ENCODE data around the gene PCTP. TPM values are rescaled to one million over a fixed set of nuclear protein-coding genes. Genes with fewer than 3 reads are reported as not detected.

Gene PCTP
- total and polyA plus RNA-seq, 9 of the 15 experiments (the other 6 are each of a cell fraction or from before 2014, with no cell fraction given) = 10.9 to 62.3 (median 41.2) TPM

- ChIA-PET POLR2A (interaction anchor here (1.2 kb wide), 1 partner anchor 16 kb away, joined by 3 read pairs; no protein-coding TSS in a partner anchor), CTCF (ENCODE audit: low intra/inter-chr PET ratio) (no interaction called here)
- Histone ChIP-seq H2AFZ (ENCODE audit: low read depth, low read length) (no peak overlapping the region), H3K9me1 (ENCODE audit: control insufficient read depth, insufficient read depth, low read length) (no peaks in the 10 kb centered on the region), H3K9me3 (replicated peaks; ENCODE audit: control insufficient read depth, insufficient read depth, low read depth, low read length) (no peaks in the 10 kb centered on the region), H3K79me2 (ENCODE audit: control insufficient read depth, insufficient read depth, low read length) (no peaks in the 10 kb centered on the region), H3K4me2 (ENCODE audit: insufficient read depth, low read length) (no peak overlapping the region), H4K20me1 (replicated peaks; ENCODE audit: control insufficient read depth, insufficient read depth, low read length) (no peaks in the 10 kb centered on the region), H3K27me3 (ENCODE audit: control insufficient read depth in 2 of 2, insufficient read depth in 2 of 2, low read length in 2 of 2) (no peaks in the 10 kb centered on the region), H3K4me1 (replicated peaks in 1 of 2; ENCODE audit: control insufficient read depth in 2 of 2, insufficient read depth in 2 of 2, low read length in 2 of 2) (no peaks in the 10 kb centered on the region; a peak in 1 of 5 replicates), H3K4me3 (no peak overlapping the region), H3K36me3 (ENCODE audit: control insufficient read depth, insufficient read depth, low read length) (no peaks in the 10 kb centered on the region), H3K27ac (ENCODE audit: extremely low read depth, low read depth, low read length) (no peak overlapping the region), H3K9ac (ENCODE audit: insufficient read depth in 1 of 2, low read depth in 2 of 2, low read length in 2 of 2) (no peak overlapping the region)
- in situ Hi-C loops (cut with MboI) (no loop called here), intact Hi-C loops (cut with micrococcal nuclease) (loop anchor here (10.0 kb wide), 1 partner anchor 54 kb away; no protein-coding TSS in a partner anchor)
- no peak for FAIRE-seq
- DNase-seq (ENCODE audit: extremely low read depth in 1 of 4, low spot score in 3 of 4) = no peak
- no TSS peak for BruUV-seq (replicated peaks)
- no peak for ATAC-seq
- TF ChIP-seq E2F3 (CRISPR knock-in tag; IDR thresholded peaks at IDR 0.05) (no peak), ZNF263 (CRISPR knock-in tag; IDR thresholded peaks at IDR 0.05; ENCODE audit: borderline replicate concordance) (no peak), BHLHE40 (IDR thresholded peaks at IDR 0.05; ENCODE audit: low read length) (no peak), L3MBTL2 (IDR thresholded peaks at IDR 0.05) (no peak), PKNOX1 (IDR thresholded peaks at IDR 0.05) (peak; percentile 79), ATF3 (IDR thresholded peaks at IDR 0.05) (peak; percentile 42; the same call in 1 of the 2 replicates), ATF3 (CRISPR knock-in tag; conservative IDR thresholded peaks at IDR 0.05) (no peak), CEBPG (CRISPR knock-in tag; IDR thresholded peaks at IDR 0.05) (no peak), CEBPG (tag; conservative IDR thresholded peaks at IDR 0.05 in 1 of 2, IDR thresholded peaks at IDR 0.05 in 1 of 2) (peak; percentile 49 to 80), ZNF212 (CRISPR knock-in tag; IDR thresholded peaks at IDR 0.05) (no peak), ZNF77 (CRISPR knock-in tag; IDR thresholded peaks at IDR 0.05) (no peak), KDM4B (IDR thresholded peaks at IDR 0.05; ENCODE audit: borderline replicate concordance in 2 of 2, low read depth in 1 of 2) (no peak), ZNF121 (CRISPR knock-in tag; conservative IDR thresholded peaks at IDR 0.05) (no peak), ZNF24 (IDR thresholded peaks at IDR 0.05) (no peak), BRF1 (IDR thresholded peaks at IDR 0.05; ENCODE audit: borderline replicate concordance, extremely low read depth, insufficient read length) (no peak), KLF16 (IDR thresholded peaks at IDR 0.05) (no peak), CEBPB (tag; IDR thresholded peaks at IDR 0.05) (peak; percentile 72), CBX5 (IDR thresholded peaks at IDR 0.05; ENCODE audit: borderline replicate concordance, low read depth) (no peak)
- TF ChIP-seq, protein P1, sequence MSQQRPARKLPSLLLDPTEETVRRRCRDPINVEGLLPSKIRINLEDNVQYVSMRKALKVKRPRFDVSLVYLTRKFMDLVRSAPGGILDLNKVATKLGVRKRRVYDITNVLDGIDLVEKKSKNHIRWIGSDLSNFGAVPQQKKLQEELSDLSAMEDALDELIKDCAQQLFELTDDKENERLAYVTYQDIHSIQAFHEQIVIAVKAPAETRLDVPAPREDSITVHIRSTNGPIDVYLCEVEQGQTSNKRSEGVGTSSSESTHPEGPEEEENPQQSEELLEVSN (IDR thresholded peaks at IDR 0.05; ENCODE audit: borderline replicate concordance in 1 of 2, extremely low read depth in 1 of 2, insufficient read depth in 1 of 2, insufficient read length in 1 of 2, low read depth in 1 of 2, low read length in 1 of 2, poor library complexity in 1 of 2, severe bottlenecking in 1 of 2) = no peak
- WGBS (ENCODE audit: insufficient coverage, low coverage, missing lambda C conversion rate) = 30% methylated on average over 3 of the region's 3 CpGs
Measured at GRCh38 chr17:55710410-55710809, 40.4 kb upstream of the PCTP start.
